GM12872 (cell line): ENCODE measurements around the gene DLGAP5.

Experiments used
- TF ChIP-seq, protein P1 (sequence below): IDR thresholded peaks from 3 replicates; pipeline ENCODE4 v1.5.1; 2011; ENCODE audit warnings: low read depth, mild to moderate bottlenecking, low read length, moderate library complexity; ENCODE audit not compliant: insufficient read depth

Gene DLGAP5

GRCh38 chr14:55151601-55152000 lies 39.8 kb downstream of the DLGAP5 start:
- TF ChIP-seq, protein P1, sequence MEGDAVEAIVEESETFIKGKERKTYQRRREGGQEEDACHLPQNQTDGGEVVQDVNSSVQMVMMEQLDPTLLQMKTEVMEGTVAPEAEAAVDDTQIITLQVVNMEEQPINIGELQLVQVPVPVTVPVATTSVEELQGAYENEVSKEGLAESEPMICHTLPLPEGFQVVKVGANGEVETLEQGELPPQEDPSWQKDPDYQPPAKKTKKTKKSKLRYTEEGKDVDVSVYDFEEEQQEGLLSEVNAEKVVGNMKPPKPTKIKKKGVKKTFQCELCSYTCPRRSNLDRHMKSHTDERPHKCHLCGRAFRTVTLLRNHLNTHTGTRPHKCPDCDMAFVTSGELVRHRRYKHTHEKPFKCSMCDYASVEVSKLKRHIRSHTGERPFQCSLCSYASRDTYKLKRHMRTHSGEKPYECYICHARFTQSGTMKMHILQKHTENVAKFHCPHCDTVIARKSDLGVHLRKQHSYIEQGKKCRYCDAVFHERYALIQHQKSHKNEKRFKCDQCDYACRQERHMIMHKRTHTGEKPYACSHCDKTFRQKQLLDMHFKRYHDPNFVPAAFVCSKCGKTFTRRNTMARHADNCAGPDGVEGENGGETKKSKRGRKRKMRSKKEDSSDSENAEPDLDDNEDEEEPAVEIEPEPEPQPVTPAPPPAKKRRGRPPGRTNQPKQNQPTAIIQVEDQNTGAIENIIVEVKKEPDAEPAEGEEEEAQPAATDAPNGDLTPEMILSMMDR: no peak

DNA sequence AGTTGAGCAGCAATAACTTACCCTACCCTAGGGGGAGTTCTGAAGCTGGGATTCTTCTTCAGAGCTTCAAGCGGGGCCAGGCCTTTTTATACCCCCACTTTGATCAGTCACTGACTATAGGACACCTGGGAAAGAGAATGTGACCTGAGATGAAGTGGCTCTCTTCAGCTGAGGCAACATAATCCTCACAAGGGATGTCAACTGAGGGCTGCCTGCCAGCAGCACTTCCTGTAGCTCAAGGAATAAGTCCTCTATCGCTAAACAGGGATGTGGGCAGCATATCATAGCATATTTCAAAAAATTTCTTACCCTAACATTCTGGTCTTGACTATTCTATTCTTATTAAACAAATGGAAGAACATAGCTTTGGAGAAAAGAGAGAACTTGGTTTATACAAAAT lies 45.0 kb downstream of the DLGAP5 start:
- TF ChIP-seq, protein P1: no peak

- TF ChIP-seq, protein P1: no peak
Measured at GRCh38 chr14:55142466-55142865, 48.9 kb downstream of the DLGAP5 start.

GRCh38 chr14:55141825-55142224 lies 49.6 kb downstream of the DLGAP5 start:
- TF ChIP-seq, protein P1: no peak

GRCh38 chr14:55139696-55140509 lies 51.5 kb downstream of the DLGAP5 start:
- TF ChIP-seq, protein P1: no peak

GRCh38 chr14:55139141-55139540 lies 52.2 kb downstream of the DLGAP5 start:
- TF ChIP-seq, protein P1: no peak

DNA sequence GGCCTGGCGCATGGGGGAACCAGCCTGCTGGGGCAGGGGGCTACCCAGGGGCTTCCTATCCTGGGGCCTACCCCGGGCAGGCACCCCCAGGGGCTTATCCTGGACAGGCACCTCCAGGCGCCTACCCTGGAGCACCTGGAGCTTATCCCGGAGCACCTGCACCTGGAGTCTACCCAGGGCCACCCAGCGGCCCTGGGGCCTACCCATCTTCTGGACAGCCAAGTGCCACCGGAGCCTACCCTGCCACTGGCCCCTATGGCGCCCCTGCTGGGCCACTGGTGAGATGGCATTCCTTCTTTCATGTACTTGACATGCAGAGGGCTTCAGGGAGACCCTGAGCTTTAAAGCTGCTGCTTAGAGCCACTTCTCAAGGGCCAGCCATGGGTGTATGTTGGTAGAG lies 53.3 kb downstream of the DLGAP5 start:
- TF ChIP-seq, protein P1: peak; percentile 52; the same call in 2 of the 3 replicates
